Choroid plexus epithelial cell (primary cell): ENCODE data around the gene KBTBD4.
"Not testable (repeated sequence)": the region's sequence is repeated elsewhere in the genome, so short reads cannot be mapped to it uniquely, and the experiment has no call there.

Experiments
- DNase-seq: peaks from one replicate; pipeline ENCODE4 v3.0.0-alpha.2; 2010; ENCODE audit warnings: low read depth
- H3K4me3 ChIP-seq: 2 replicates; pipeline ENCODE4 v1.5.1; 2011; ENCODE audit warnings: low read depth, mild to moderate bottlenecking, control low read depth, low read length, moderate library complexity
- CTCF ChIP-seq: conservative IDR thresholded peaks from 2 replicates; pipeline ENCODE4 v1.5.1; 2011; ENCODE audit warnings: low read depth, mild to moderate bottlenecking, control low read depth, inconsistent platforms, low read length, moderate library complexity

KBTBD4 gene

GRCh38 chr11:47560426-47560825 is 18.3 kb downstream of the KBTBD4 start:
- H3K4me3 ChIP-seq = no peak overlapping the region
- no peak for TF ChIP-seq CTCF
- DNase-seq = peak; percentile 30

GRCh38 chr11:47558695-47559094 is 20.1 kb downstream of the KBTBD4 start:
- DNase-seq = no peak
- no peak for TF ChIP-seq CTCF
- no peak overlapping the region for H3K4me3 ChIP-seq

- DNase-seq, H3K4me3 ChIP-seq: not testable (repeated sequence)
These were observed 21.8 kb downstream of the KBTBD4 start for GRCh38 chr11:47557004-47557403.

GRCh38 chr11:47553406-47553743 is 25.4 kb downstream of the KBTBD4 start:
- no peak for TF ChIP-seq CTCF
- H3K4me3 ChIP-seq = peak overlapping the region; percentile 97
- peak; percentile 31 for DNase-seq

- peak within 1 kb of the TSS; percentile 97 for H3K4me3 ChIP-seq
- peak; percentile 57 for TF ChIP-seq CTCF
- peak; percentile 90 for DNase-seq
These were observed 26.0 kb downstream of the KBTBD4 start, which contains the start of gene CELF1 for GRCh38 chr11:47552566-47553405. TSS of gene CELF1 (minus strand) at chr11:47553132. CDS start at chr11:47499523, 53,609 bp downstream.

- no peak for TF ChIP-seq CTCF
- peak; percentile 63 for DNase-seq
- H3K4me3 ChIP-seq = peak overlapping the region; percentile 97
These were observed 26.7 kb downstream of the KBTBD4 start for GRCh38 chr11:47552056-47552565.

- peak overlapping the region; percentile 97 for H3K4me3 ChIP-seq
- TF ChIP-seq CTCF = peak; percentile 55
- peak; percentile 64 for DNase-seq
These were observed 27.7 kb downstream of the KBTBD4 start for GRCh38 chr11:47551086-47551485.
